Esophagus squamous epithelium (tissue), 4 donors: Measurements from ENCODE around the gene POLE2.

Experiments
- POLR2A ChIP-seq, 4 donors: fragments of 450-650 bp; IDR thresholded peaks; one replicate each; pipeline ENCODE4 v1.6.1; 2017; ENCODE audit warnings: antibody characterized with exemption in 4 of 4, mild to moderate bottlenecking in 4 of 4, moderate library complexity in 3 of 4
- TF ChIP-seq, protein P1 (sequence below), 6 experiments: fragments of 450-650 bp in 4 of 6; fragments of 200-600 bp in 2 of 6; sonication (generic) in 2 of 6; IDR thresholded peaks; one replicate each; pipeline ENCODE4 v1.5.1; 2016 to 2019; ENCODE audit warnings: antibody characterized with exemption in 6 of 6, mild to moderate bottlenecking in 4 of 6, moderate library complexity in 4 of 6

- TF ChIP-seq, protein P1, sequence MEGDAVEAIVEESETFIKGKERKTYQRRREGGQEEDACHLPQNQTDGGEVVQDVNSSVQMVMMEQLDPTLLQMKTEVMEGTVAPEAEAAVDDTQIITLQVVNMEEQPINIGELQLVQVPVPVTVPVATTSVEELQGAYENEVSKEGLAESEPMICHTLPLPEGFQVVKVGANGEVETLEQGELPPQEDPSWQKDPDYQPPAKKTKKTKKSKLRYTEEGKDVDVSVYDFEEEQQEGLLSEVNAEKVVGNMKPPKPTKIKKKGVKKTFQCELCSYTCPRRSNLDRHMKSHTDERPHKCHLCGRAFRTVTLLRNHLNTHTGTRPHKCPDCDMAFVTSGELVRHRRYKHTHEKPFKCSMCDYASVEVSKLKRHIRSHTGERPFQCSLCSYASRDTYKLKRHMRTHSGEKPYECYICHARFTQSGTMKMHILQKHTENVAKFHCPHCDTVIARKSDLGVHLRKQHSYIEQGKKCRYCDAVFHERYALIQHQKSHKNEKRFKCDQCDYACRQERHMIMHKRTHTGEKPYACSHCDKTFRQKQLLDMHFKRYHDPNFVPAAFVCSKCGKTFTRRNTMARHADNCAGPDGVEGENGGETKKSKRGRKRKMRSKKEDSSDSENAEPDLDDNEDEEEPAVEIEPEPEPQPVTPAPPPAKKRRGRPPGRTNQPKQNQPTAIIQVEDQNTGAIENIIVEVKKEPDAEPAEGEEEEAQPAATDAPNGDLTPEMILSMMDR (IDR thresholded peaks at IDR 0.05): no peak
- no peak for TF ChIP-seq POLR2A (IDR thresholded peaks at IDR 0.05)
Measured at GRCh38 chr14:49733836-49734235, 45.8 kb upstream of the POLE2 start.
